ENCODE results near the gene CLCN6. TPM values are rescaled to one million over a fixed set of nuclear protein-coding genes. Genes with fewer than 3 reads are reported as not detected.

The CLCN6 gene
- total and polyA plus RNA-seq, 10 of the 15 experiments (the other 5 are each of a cell fraction or from before 2014, with no cell fraction given) = 2.2 to 20.9 (median 10.2) TPM

DNA sequence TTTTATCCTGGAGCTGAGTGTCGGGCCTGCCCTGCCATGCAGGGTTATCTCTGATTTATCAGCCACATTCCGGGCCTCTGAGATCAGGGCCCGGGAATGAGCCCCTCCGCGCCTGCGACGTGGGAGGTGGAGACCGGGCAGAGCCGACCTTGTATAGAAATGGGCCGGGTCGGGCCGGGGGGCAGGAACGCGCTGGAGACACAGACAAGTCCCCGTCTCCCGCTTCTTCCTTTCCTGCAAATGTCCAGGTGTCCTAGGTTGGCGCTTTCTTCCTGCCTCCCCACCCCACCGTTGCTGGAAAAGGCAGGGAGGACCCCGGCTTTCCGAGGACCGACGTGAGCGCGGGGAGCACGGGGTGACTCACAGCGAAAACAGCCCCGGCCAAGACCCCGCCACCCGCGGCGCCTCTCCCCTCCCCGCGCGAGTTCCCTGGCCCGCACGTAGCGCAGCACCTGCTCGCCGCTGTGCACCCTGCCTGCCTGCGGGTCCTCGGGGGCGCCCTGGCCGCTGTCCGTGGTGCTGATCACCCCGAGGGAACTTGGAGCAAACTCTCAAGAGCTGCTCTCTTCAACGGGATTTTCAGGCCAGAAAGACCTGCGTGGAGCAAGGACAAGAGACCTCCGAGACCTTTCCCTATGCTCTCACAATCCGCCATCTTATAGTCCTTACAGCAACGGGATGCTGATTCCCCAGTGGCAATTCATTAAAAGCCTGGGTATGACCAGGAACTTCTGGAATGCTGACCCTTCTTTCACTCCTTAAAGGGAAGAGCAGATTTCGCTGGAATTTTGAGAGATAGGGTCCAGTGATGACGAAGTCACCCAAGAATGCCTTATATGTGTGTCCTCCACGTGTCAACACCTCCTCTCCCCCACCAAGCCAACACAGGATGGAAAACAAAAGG, 53.2 kb downstream of the CLCN6 start:
- no peaks in the 10 kb centered on the region for H3K79me2 ChIP-seq (ENCODE audit: control insufficient read depth, insufficient read depth, low read length)
- CTCF ChIA-PET = no interaction called here

More for the DNA sequence above, 53.2 kb downstream of the CLCN6 start:
- SMC1A ChIA-PET (ENCODE audit: uncharacterized antibody, unreplicated experiment) = no interaction called here
- BruUV-seq (replicated peaks) = no TSS peak
- H3K27me3 ChIP-seq (replicated peaks in 1 of 2; ENCODE audit: control insufficient read depth in 2 of 2, insufficient read depth in 2 of 2, low read length in 1 of 2) = peaks cover 5 to 12% of the 10 kb centered on the region in 2 experiments; a peak in 3 of 4 replicates
- H3K9ac ChIP-seq (ENCODE audit: control insufficient read depth, insufficient read depth, low read length) = no peak overlapping the region
- H4K20me1 ChIP-seq (ENCODE audit: control insufficient read depth, insufficient read depth) = no peaks in the 10 kb centered on the region
- POLR2A ChIA-PET = no interaction called here
- in situ Hi-C loops (cut with MboI) = no loop called here
- H3K4me3 ChIP-seq = no peak overlapping the region
- no peaks in the 10 kb centered on the region for H3K4me1 ChIP-seq (ENCODE audit: control insufficient read depth, insufficient read depth, low read length)
- DNase-seq (ENCODE audit: low read depth, low spot score) (no peak), FAIRE-seq (no peak), ATAC-seq (peak; percentile 93)
- no peak overlapping the region for H3K4me2 ChIP-seq (ENCODE audit: control insufficient read depth, insufficient read depth)
- RAD21 ChIA-PET (ENCODE audit: unreplicated experiment) = no interaction called here
- H2AFZ ChIP-seq (ENCODE audit: control insufficient read depth, low read depth, low read length) = no peak overlapping the region
- H3K36me3 ChIP-seq (ENCODE audit: control insufficient read depth in 2 of 2, insufficient read depth in 2 of 2, low read length in 1 of 2) = no peaks in the 10 kb centered on the region
- intact Hi-C loops (cut with micrococcal nuclease; ENCODE audit: unreplicated experiment) = no loop called here
- TF ChIP-seq RCOR1 (conservative IDR thresholded peaks at IDR 0.05; ENCODE audit: low read depth, low read length) (0 out of 2 replicates have a peak, but pooled peaks have one; percentile 67), CBX3 (IDR thresholded peaks at IDR 0.05; ENCODE audit: borderline replicate concordance, low read depth) (no peak), YY1 (IDR thresholded peaks at IDR 0.05; ENCODE audit: low read depth, low read length) (peak; percentile 25; the same call in 1 of the 2 replicates)
- TF ChIP-seq, protein P1, sequence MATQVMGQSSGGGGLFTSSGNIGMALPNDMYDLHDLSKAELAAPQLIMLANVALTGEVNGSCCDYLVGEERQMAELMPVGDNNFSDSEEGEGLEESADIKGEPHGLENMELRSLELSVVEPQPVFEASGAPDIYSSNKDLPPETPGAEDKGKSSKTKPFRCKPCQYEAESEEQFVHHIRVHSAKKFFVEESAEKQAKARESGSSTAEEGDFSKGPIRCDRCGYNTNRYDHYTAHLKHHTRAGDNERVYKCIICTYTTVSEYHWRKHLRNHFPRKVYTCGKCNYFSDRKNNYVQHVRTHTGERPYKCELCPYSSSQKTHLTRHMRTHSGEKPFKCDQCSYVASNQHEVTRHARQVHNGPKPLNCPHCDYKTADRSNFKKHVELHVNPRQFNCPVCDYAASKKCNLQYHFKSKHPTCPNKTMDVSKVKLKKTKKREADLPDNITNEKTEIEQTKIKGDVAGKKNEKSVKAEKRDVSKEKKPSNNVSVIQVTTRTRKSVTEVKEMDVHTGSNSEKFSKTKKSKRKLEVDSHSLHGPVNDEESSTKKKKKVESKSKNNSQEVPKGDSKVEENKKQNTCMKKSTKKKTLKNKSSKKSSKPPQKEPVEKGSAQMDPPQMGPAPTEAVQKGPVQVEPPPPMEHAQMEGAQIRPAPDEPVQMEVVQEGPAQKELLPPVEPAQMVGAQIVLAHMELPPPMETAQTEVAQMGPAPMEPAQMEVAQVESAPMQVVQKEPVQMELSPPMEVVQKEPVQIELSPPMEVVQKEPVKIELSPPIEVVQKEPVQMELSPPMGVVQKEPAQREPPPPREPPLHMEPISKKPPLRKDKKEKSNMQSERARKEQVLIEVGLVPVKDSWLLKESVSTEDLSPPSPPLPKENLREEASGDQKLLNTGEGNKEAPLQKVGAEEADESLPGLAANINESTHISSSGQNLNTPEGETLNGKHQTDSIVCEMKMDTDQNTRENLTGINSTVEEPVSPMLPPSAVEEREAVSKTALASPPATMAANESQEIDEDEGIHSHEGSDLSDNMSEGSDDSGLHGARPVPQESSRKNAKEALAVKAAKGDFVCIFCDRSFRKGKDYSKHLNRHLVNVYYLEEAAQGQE (IDR thresholded peaks at IDR 0.05; ENCODE audit: low read depth, low read length) = peak; percentile 99
- TF ChIP-seq, protein P2, sequence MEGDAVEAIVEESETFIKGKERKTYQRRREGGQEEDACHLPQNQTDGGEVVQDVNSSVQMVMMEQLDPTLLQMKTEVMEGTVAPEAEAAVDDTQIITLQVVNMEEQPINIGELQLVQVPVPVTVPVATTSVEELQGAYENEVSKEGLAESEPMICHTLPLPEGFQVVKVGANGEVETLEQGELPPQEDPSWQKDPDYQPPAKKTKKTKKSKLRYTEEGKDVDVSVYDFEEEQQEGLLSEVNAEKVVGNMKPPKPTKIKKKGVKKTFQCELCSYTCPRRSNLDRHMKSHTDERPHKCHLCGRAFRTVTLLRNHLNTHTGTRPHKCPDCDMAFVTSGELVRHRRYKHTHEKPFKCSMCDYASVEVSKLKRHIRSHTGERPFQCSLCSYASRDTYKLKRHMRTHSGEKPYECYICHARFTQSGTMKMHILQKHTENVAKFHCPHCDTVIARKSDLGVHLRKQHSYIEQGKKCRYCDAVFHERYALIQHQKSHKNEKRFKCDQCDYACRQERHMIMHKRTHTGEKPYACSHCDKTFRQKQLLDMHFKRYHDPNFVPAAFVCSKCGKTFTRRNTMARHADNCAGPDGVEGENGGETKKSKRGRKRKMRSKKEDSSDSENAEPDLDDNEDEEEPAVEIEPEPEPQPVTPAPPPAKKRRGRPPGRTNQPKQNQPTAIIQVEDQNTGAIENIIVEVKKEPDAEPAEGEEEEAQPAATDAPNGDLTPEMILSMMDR (IDR thresholded peaks at IDR 0.05 in 2 of 3, conservative IDR thresholded peaks at IDR 0.05 in 1 of 3; ENCODE audit: control insufficient read depth in 2 of 3, extremely low read depth in 1 of 3, insufficient read depth in 1 of 3, low read depth in 3 of 3, low read length in 3 of 3) = peak; percentile 19 to 55 (median 30); a peak in 4 of 6 replicates
- no peaks in the 10 kb centered on the region for H3K9me3 ChIP-seq (replicated peaks; ENCODE audit: control insufficient read depth, insufficient read depth, low read length)
- WGBS (ENCODE audit: insufficient coverage, insufficient replicate concordance, low lambda C conversion rate, missing lambda C conversion rate) = 20% methylated on average over 40 of the region's 53 CpGs
- no peak overlapping the region for H3K27ac ChIP-seq (ENCODE audit: control insufficient read depth, insufficient read depth)
